ENCODE results near the gene ROBO1.

Gene ROBO1

DNA sequence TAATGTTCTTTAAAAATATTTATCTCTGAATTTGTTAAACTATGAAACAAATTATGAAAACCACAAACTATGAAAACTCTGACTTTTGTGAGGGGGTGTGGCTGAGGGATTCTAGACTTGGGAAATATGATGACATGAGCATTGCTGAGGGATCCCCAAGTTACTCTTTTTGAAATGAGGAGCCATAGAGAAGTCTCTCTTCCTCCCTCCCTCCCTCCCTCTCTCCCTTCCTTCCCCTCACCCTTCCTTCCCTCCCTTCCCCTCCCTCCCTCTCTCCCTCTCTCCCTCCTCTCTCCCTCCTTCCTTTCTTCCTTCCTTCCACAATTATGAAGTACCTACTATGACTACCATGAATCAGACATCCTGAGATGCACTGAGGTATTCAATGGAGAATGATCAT, 673.1 kb downstream of the ROBO1 start:
- FAIRE-seq (no peak), DNase-seq (ENCODE audit: low spot score) (no peak)

DNA sequence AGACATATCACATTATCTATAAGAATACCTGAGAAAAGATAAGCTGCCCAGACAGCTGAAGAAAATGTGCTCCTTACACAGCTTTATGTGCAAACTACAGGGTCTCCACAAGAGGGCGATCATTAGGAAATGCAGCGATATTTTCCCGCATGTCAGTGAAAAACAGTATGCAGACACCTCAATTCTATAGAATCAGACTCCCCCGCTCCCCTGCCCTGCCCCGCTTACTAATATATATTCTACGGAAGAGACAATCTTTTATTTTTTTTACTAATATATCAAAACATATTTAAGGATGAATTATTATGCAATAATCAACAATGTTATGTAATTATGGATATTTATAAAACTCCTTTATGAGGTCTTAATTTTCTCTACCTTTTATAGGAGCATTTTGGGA, 681.3 kb downstream of the ROBO1 start:
- peak; percentile 48 for DNase-seq (ENCODE audit: low spot score)
- FAIRE-seq, result no peak

GRCh38 chr3:79085171-79085570, 682.6 kb downstream of the ROBO1 start:
- DNase-seq (ENCODE audit: low spot score) (no peak), FAIRE-seq (no peak)

DNA sequence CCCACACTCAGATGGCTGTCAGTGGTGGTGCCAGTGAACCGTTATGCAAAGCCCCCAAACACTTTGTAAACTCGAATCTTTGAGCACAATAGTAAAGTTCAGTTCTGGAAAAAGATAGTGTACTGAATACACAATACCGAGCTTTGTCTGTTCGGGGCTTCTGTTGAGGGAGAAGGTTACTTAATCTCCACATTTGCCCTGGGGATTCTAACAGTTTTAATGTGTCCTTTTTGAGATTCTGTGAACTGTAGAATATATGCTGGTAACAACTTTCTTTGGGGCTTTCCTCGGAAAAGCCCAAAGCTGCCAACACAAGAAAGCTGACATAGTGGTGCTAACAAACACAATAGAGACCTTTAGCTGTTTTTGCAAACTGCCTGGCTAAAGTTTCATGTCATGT, 686.5 kb downstream of the ROBO1 start:
- DNase-seq (ENCODE audit: low spot score) (no peak), FAIRE-seq (no peak)

- no peak for FAIRE-seq
These were observed 693.2 kb downstream of the ROBO1 start for GRCh38 chr3:79074558-79074957.

GRCh38 chr3:79067734-79068133, 700.1 kb downstream of the ROBO1 start:
- FAIRE-seq (no peak), DNase-seq (ENCODE audit: low spot score) (no peak)

More at GRCh38 chr3:79074558-79074957, 693.2 kb downstream of the ROBO1 start:
- no peak for DNase-seq (ENCODE audit: low spot score)

GRCh38 chr3:79066481-79066880, 701.3 kb downstream of the ROBO1 start:
- DNase-seq (ENCODE audit: low spot score), result no peak
- FAIRE-seq, result no peak

DNA sequence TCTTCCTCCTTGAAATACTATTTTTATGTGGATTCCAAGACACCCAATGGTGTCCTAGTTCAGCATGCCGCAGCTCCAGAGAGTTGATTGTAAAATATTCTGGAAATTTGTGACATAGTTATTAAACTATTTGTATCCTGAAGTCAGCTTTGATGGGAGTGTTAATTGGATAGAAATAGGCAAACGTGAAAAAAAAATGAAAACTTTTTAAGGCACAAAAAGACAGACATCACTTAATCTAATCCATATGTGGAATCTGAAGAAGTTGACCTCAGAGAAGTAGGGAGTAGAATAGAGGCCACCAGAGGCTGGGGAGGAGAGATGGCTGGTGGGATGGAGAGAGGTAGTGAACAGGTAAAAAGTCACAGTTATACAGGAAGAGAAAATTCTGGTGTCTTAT, 704.2 kb downstream of the ROBO1 start:
- FAIRE-seq (no peak), DNase-seq (ENCODE audit: low spot score) (no peak)

DNA sequence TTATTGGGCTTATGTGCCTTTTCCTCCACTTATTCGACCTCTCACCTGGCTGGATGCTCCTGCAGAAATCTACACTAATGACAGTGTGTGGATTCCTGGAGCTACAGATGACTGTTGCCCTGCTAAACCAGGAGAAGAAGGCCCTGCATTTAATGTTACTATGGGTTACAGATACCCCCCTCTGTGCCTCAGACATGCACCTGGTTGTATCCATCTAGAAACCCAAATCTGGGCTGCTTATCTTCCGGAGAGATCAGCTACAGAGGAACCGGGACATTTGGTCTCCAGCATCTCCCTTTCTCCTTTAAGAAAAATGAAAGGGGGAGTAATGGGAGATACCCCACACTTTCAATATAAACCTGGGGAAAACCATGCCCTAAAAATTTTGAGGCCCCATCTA, 710.0 kb downstream of the ROBO1 start:
- DNase-seq (ENCODE audit: low spot score) (no peak), FAIRE-seq (no peak)

DNA sequence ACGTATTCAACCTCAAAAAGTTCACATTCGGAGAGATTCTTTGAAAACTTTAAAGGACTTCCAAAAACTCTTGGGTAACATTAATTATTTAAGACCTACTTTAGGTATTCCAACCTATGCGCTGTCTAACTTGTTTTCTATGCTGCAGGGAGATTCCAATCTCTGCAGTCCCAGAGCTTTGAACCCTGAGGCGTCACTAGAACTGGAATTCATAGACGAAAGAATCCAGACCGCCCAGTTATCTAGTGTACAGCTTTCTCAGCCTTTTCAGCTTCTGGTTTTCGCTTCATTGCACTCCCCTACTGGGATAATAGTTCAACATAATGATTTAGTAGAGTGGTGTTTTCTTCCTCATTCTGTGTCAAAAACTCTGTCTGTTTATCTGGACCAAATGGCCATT, 711.3 kb downstream of the ROBO1 start:
- FAIRE-seq (no peak), DNase-seq (ENCODE audit: low spot score) (no peak)

GRCh38 chr3:79052054-79052681, 715.6 kb downstream of the ROBO1 start:
- FAIRE-seq, result no peak
- DNase-seq (ENCODE audit: low spot score), result no peak

- no peak for FAIRE-seq
- DNase-seq (ENCODE audit: low spot score), result no peak
These were observed 720.2 kb downstream of the ROBO1 start for GRCh38 chr3:79047581-79047980.

GRCh38 chr3:79041621-79042020, 726.2 kb downstream of the ROBO1 start:
- FAIRE-seq (no peak), DNase-seq (ENCODE audit: low spot score) (no peak)

DNA sequence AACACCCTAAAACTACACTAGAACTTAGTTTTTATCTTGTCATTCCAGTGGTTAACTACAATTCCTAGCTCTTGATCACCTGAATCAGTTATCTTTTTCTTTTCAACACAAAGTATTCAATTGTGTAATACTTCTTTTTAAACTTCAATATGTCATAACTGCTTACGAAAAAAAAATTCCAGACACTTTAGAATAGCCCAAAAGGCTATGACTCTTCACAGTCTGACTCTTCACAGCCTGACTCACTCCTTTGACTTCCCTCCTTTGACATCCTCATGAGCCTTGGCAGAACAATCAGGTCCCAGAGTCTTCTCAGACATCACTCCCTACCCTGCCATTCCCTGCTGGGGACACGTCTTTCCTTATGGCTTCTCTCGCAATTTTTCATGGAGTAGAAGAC, 727.1 kb downstream of the ROBO1 start:
- DNase-seq (ENCODE audit: low spot score), result peak; percentile 54
- FAIRE-seq, result no peak

DNA sequence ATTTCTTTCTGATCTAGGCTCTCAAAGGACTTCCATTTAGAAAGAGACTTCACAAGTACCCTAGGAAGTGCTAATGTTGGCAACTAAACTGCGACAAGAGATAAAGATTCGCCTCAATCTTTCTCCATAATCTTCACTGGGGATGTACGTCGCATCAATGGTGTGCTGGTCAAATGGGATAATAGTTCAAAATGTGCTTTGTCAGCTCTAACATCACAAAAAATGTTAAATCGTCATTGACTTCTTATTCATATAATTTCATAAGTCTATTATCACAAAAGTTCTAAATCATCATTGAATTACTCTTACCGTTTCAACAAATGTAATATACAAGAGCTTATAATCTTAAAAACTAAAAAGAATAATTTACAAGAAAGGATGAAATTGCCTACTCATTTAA, 727.7 kb downstream of the ROBO1 start:
- FAIRE-seq (no peak), DNase-seq (ENCODE audit: low spot score) (no peak)

DNA sequence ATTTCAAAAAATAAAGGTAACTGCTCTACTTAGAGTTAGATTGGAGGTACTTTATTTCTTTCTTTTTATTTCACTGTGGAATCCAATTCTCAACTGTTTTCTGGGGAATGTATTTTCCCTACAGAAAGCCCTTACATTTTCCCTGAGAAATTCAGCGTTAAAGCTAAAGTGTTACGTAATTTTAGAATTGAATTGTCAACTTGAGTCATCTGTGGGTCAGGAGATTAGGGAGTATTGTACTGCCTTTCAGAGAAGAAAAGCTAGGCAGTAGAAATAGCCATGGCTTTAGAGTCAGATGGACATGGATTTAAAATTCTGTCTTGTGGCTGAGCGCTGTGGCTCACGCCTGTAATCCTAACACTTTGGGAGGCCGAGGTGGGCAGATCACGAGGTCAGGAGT, 728.6 kb downstream of the ROBO1 start:
- no peak for DNase-seq (ENCODE audit: low spot score)

GRCh38 chr3:79038636-79039035, 729.2 kb downstream of the ROBO1 start:
- FAIRE-seq, result no peak
- no peak for DNase-seq (ENCODE audit: low spot score)

More for the DNA sequence above, 728.6 kb downstream of the ROBO1 start:
- FAIRE-seq, result no peak

GRCh38 chr3:79038057-79038456, 729.7 kb downstream of the ROBO1 start:
- FAIRE-seq (no peak), DNase-seq (ENCODE audit: low spot score) (no peak)

GRCh38 chr3:79032686-79033318, 735.0 kb downstream of the ROBO1 start:
- DNase-seq (ENCODE audit: low spot score), result peak; percentile 6
- no peak for FAIRE-seq

- no peak for DNase-seq (ENCODE audit: low spot score)
- no peak for FAIRE-seq
These were observed 737.6 kb downstream of the ROBO1 start for GRCh38 chr3:79030157-79030556.

GRCh38 chr3:79028916-79029315, 738.9 kb downstream of the ROBO1 start:
- DNase-seq (ENCODE audit: low spot score), result no peak
- no peak for FAIRE-seq

DNA sequence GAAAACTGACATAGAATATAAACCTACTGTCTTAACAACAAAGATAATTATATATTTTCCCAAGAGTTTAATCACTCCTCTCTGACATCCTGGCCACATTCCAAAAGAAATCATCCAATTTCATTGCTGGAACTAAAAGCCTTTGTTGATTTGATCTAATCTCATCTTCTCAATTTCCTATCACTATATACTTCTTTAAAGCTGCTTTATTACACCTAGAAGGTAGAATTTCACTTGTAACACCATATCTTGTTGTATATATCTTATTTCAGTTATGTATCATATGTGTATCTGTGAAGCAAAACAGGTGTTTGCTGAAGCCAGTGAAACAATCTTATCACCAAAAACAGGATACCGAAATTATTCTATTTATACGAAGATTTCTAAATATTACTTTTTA, 740.2 kb downstream of the ROBO1 start:
- FAIRE-seq (no peak), DNase-seq (ENCODE audit: low spot score) (no peak)

- DNase-seq (ENCODE audit: low spot score), result no peak
- no peak for FAIRE-seq
These were observed 747.9 kb downstream of the ROBO1 start for GRCh38 chr3:79019924-79020173.
